BLaER1 treated with 17β-estradiol and CSF1 and Interleukin-3, amounts not matched to agents 10 nM and 100 nM (cell line): ENCODE data around the gene FRMPD2.
"Not testable (repeated sequence)": the region's sequence is repeated elsewhere in the genome, so short reads cannot be mapped to it uniquely, and the experiment has no call there.

Source experiments
- H3K27ac ChIP-seq, 11 experiments: shearing (Covaris generic); formaldehyde crosslinking; 2 replicates each; pipeline ENCODE4 v1.8.1; 2022
- H3K27me3 ChIP-seq, 11 experiments: shearing (Covaris generic); formaldehyde crosslinking; 2 replicates each; pipeline ENCODE4 v1.8.1; 2022
- H3K36me3 ChIP-seq, 11 experiments: shearing (Covaris generic); formaldehyde crosslinking; 2 replicates each; pipeline ENCODE4 v1.8.1; 2022
- H3K4me1 ChIP-seq, 10 experiments: shearing (Covaris generic); formaldehyde crosslinking; 2 replicates each; pipeline ENCODE4 v1.8.1; 2022
- H3K4me2 ChIP-seq, 11 experiments: shearing (Covaris generic); formaldehyde crosslinking; 2 replicates each; pipeline ENCODE4 v1.8.1; 2022
- H3K4me3 ChIP-seq, 10 experiments: shearing (Covaris generic); formaldehyde crosslinking; 2 replicates each; pipeline ENCODE4 v1.8.1; 2022
- H3K9ac ChIP-seq, 11 experiments: shearing (Covaris generic); formaldehyde crosslinking; 2 replicates each; pipeline ENCODE4 v1.8.1; 2022
- H3K9me3 ChIP-seq, 11 experiments: shearing (Covaris generic); formaldehyde crosslinking; replicated peaks in 1 of 11; 2 replicates each; pipeline ENCODE4 v1.8.1; 2022
- H4K20me1 ChIP-seq, 11 experiments: shearing (Covaris generic); formaldehyde crosslinking; 2 replicates each; pipeline ENCODE4 v1.8.1; 2022
- Cebpa-rat ChIP-seq, 11 experiments: shearing (Covaris generic); IDR thresholded peaks; 2 replicates each; pipeline ENCODE4 v1.8.1; 2022

The FRMPD2 gene

DNA sequence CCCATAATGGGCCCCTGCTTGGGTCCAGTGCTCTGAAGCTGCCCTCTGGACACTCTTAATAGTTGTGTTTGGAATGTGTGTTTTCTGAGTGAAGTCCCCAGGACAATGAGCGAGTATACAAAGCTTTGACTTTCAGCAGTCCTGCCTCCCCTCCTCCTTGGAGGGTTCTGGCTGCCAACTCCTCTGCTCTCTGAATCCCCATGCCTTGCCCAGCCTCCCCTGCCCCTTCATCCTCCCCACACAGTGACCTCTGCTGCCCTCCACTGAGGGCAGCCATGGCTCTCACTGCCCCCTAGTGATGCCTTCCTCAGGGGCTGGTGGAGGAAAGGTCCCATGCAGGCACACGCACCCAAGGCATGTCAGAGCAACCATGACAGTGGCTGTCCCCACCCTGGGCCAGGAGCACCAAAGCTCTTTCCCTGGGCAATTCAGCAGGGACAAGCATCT, 40.9 kb downstream of the FRMPD2 start:
- Histone ChIP-seq H3K4me2 (no peak overlapping the region), H3K9ac (no peak overlapping the region), H3K4me3 (no peak overlapping the region), H4K20me1 (peaks cover 0 to 7% (median 0%) of the 10 kb centered on the region in 11 experiments; a peak in 5 of 22 replicates), H3K27ac (no peak overlapping the region), H3K4me1 (peaks cover 0 to 18% (median 16%) of the 10 kb centered on the region in 10 experiments; a peak in 17 of 20 replicates), H3K27me3 (peaks cover 0 to 37% (median 11%) of the 10 kb centered on the region in 11 experiments; a peak in 13 of 22 replicates), H3K9me3 (no peaks in the 10 kb centered on the region), H3K36me3 (no peaks in the 10 kb centered on the region)
- no peak for TF ChIP-seq Cebpa-rat (IDR thresholded peaks at IDR 0.05)

DNA sequence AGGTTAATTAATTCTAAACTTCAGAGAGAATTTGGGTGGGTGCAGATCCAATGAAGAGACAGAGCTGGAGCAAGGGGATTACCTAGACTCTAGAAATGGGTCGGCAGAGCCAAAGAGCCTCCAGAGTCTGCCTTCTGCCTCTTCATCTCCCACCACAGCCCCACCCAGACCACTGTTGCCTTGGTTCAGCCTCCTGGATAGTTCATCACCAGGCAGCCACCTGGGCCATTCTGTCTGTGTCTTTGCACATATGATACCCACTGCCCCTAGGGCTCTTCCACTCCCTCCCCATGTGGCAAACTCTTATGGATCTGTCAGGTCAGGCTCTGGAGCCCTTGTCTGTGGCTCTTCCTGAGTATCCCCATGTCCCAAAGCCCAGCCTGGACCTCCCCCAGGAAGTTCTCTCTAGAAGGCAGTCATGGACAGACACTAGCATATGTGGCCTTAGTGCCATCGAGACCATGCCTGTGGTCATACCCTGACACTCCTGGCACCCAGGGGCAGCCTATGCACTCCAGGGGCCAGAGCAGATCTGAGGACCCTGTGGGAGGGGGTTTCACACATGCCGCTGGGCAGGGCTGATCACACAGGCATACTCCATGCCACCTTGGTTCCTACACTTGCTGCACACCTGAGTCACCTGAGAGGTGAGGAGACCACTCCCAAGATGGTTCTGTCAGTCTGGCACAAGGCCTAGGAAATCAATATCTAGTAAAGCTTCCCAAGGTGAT, 41.6 kb downstream of the FRMPD2 start:
- Histone ChIP-seq H3K4me3 (no peak overlapping the region), H3K4me2 (peak overlapping the region in 8 of 11 experiments; percentile 36 to 72 (median 61); a peak in 11 of 22 replicates), H4K20me1 (peaks cover 0 to 7% (median 0%) of the 10 kb centered on the region in 11 experiments; a peak in 5 of 22 replicates), H3K4me1 (peaks cover 0 to 18% (median 16%) of the 10 kb centered on the region in 10 experiments; a peak in 17 of 20 replicates), H3K9me3 (no peaks in the 10 kb centered on the region), H3K9ac (no peak overlapping the region), H3K27ac (no peak overlapping the region), H3K27me3 (peaks cover 0 to 37% (median 11%) of the 10 kb centered on the region in 11 experiments; a peak in 13 of 22 replicates), H3K36me3 (no peaks in the 10 kb centered on the region)
- TF ChIP-seq Cebpa-rat (IDR thresholded peaks at IDR 0.05) = no peak

DNA sequence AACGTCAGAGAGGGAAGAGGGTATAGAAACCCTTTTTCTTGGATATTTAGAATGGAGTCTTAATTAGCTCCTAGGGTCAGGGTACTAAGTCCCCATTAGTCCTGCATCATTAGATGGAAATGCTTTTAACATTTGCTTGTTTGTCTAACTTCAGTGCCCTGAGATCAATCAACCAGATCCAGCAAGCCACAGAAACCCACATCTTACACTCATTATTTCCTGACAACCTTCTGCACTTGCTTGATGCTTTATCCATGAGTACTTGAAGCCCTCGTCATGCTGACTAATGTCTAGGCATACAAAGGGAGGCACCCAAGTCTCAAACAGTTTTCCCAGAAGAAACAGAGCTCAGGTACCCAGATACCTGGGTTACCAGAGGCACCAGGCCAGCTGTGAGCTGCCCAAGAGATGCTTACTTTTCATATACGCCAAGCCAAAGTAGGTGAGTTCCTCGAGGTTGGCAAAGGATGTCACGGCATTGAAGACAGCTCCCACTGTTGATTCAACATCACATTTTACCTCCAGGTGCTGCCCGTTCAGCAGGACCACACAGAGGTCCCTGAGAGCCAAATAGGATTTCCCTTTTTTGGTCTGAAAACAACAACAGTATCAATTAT, 42.7 kb downstream of the FRMPD2 start:
- H3K27me3 ChIP-seq = peaks cover 0 to 37% (median 11%) of the 10 kb centered on the region in 11 experiments; a peak in 13 of 22 replicates
- H3K9me3 ChIP-seq = no peaks in the 10 kb centered on the region
- no peak overlapping the region for H3K9ac ChIP-seq
- H3K4me3 ChIP-seq = no peak overlapping the region
- peaks cover 0 to 7% (median 0%) of the 10 kb centered on the region in 11 experiments; a peak in 5 of 22 replicates for H4K20me1 ChIP-seq
- peaks cover 0 to 18% (median 16%) of the 10 kb centered on the region in 10 experiments; a peak in 17 of 20 replicates for H3K4me1 ChIP-seq
- no peaks in the 10 kb centered on the region for H3K36me3 ChIP-seq
- peak overlapping the region in 9 of 11 experiments; percentile 35 to 72 (median 61); a peak in 17 of 22 replicates for H3K4me2 ChIP-seq
- H3K27ac ChIP-seq = no peak overlapping the region
- TF ChIP-seq Cebpa-rat (IDR thresholded peaks at IDR 0.05) = no peak

DNA sequence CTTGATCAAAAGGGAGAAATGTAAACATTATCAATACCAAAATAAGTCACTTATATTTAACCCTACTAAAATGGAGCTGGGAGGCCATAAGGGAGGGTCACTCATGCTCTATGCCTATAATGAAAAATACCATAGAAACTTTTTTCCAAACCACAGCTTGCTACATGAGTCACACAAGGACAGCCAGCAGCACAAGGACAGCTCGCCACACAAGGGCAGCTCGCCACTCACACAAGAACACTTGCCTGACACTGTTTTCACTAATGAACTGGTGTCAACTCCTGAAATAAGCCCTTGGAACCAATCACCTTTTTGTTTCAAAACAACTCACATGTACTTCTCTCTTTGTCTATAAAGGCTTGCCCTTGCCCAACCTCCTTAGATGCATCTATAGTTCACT, 43.3 kb downstream of the FRMPD2 start:
- H3K4me2 ChIP-seq = peak overlapping the region in 8 of 11 experiments; percentile 36 to 72 (median 61); a peak in 15 of 22 replicates

DNA sequence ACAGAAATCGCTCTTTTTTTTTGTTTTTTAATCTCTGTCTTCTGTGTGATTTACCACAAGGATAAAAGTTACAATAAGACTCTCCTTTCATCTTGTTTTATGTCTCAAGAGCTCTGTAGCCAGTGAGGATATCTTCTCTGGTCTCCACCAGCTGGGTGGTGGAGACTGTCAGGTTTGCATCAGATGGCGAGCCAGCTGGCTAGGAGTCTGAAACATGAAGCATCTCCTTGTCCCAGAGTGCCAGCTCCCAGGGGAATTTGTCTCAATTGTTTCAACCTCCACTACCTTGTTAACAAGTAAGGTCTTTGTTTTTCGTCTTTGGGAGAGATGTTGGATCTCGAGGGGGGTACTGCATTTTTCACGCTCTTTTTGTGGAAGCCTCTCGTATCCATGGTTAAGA, 47.3 kb downstream of the FRMPD2 start:
- Histone ChIP-seq H3K9ac (no peak overlapping the region), H4K20me1 (peaks cover 0 to 6% (median 0%) of the 10 kb centered on the region in 11 experiments; a peak in 2 of 22 replicates), H3K4me3 (no peak overlapping the region), H3K27ac (no peak overlapping the region), H3K27me3 (peaks cover 0 to 18% (median under 1%) of the 10 kb centered on the region in 11 experiments; a peak in 9 of 22 replicates), H3K36me3 (no peaks in the 10 kb centered on the region), H3K4me2 (no peak overlapping the region), H3K9me3 (no peaks in the 10 kb centered on the region), H3K4me1 (peaks cover 0 to 21% (median 16%) of the 10 kb centered on the region in 10 experiments; a peak in 17 of 20 replicates)
- no peak for TF ChIP-seq Cebpa-rat (IDR thresholded peaks at IDR 0.05)

More for the DNA sequence above, 43.3 kb downstream of the FRMPD2 start:
- peaks cover 0 to 37% (median 11%) of the 10 kb centered on the region in 11 experiments; a peak in 13 of 22 replicates for H3K27me3 ChIP-seq
- no peak for TF ChIP-seq Cebpa-rat (IDR thresholded peaks at IDR 0.05)
- H3K4me3 ChIP-seq = no peak overlapping the region
- no peaks in the 10 kb centered on the region for H3K36me3 ChIP-seq
- H3K27ac ChIP-seq = no peak overlapping the region
- no peaks in the 10 kb centered on the region for H3K9me3 ChIP-seq
- H4K20me1 ChIP-seq = peaks cover 0 to 7% (median 0%) of the 10 kb centered on the region in 11 experiments; a peak in 5 of 22 replicates
- no peak overlapping the region for H3K9ac ChIP-seq
- peaks cover 0 to 18% (median 16%) of the 10 kb centered on the region in 10 experiments; a peak in 17 of 20 replicates for H3K4me1 ChIP-seq

DNA sequence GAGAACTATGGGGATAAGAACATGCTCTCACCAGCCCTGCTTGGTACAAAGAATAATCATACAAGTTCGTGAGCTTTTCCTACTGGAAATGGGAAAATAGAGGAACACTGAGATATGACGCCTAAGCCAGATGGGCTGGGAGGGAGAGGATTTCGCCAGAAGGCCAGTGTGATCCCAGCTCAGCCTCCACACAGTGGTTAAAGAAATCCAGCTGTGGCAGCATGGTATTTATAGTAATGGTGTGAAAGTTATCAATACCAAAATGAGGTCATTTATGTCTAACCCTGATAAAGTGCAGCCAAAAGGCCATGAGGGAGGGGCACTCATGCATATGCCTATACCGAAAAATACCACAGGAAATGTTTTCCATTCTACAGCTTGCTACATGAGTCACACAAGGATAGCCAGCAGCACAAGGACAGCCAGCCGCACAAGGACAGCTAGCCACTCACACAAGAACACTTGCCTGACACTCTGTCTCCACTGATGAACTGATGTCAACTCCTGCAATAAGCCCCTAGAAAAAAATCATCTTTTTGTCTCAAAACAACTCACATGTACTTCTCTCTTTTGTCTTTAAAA, 49.4 kb downstream of the FRMPD2 start:
- Histone ChIP-seq H3K4me2 (peak overlapping the region in 7 of 11 experiments; percentile 3 to 35 (median 22); a peak in 7 of 22 replicates), H4K20me1 (no peaks in the 10 kb centered on the region), H3K27me3 (no peaks in the 10 kb centered on the region), H3K9me3 (no peaks in the 10 kb centered on the region), H3K36me3 (no peaks in the 10 kb centered on the region), H3K4me1 (peaks cover 0 to 8% (median 4%) of the 10 kb centered on the region in 10 experiments; a peak in 7 of 20 replicates), H3K9ac (no peak overlapping the region), H3K4me3 (no peak overlapping the region), H3K27ac (no peak overlapping the region)
- TF ChIP-seq Cebpa-rat (IDR thresholded peaks at IDR 0.05) = no peak

DNA sequence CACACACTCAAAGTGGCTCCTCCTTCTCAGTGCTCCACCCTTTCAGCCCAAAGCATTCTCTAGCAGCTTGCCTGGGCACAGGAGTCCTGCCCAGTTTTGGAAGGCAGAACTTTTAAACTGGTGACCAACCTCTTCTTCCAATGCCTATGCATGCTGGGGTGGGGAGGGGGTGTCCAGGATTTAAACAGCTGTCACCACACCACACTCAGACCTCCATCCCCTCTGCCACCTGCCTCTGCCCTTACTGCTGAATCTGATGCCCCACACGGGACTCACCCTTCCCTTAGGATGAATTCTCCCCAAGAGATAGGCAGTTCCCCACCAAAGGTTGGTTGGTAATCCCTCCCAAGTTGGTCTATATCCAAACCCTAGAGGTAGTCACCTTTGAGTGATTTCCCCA, 50.2 kb downstream of the FRMPD2 start:
- Histone ChIP-seq H4K20me1 (no peaks in the 10 kb centered on the region), H3K4me3 (no peak overlapping the region), H3K9ac (no peak overlapping the region)

DNA sequence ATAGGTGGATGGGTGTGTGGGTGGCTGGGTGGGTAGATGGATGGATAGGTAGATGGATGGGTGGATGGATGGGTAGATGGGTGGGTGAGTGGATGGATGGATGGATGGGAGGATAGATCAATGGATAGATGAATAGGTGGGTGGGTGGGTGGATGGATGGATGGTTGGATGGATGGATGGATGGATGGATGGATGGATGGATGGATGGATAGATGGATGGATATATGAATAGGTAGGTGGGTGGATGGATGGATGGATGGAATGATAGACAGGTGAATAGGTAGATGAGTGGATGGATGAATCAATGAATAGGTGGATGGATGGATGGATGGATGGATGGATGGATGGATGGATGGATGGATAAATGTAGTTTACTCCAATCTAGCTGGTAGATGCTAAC, 52.7 kb downstream of the FRMPD2 start:
- Histone ChIP-seq H3K4me1 (peaks cover 0 to 8% (median 4%) of the 10 kb centered on the region in 10 experiments; a peak in 7 of 20 replicates), H3K27me3 (no peaks in the 10 kb centered on the region), H3K9ac (no peak overlapping the region), H3K9me3 (no peaks in the 10 kb centered on the region; a peak in 1 of 22 replicates), H3K4me2 (no peak overlapping the region), H3K27ac (no peak overlapping the region), H3K36me3 (no peaks in the 10 kb centered on the region), H4K20me1 (no peaks in the 10 kb centered on the region), H3K4me3 (no peak overlapping the region)
- no peak for TF ChIP-seq Cebpa-rat (IDR thresholded peaks at IDR 0.05)

More for the DNA sequence above, 50.2 kb downstream of the FRMPD2 start:
- Histone ChIP-seq H3K4me1 (peaks cover 0 to 8% (median 4%) of the 10 kb centered on the region in 10 experiments; a peak in 7 of 20 replicates), H3K27me3 (no peaks in the 10 kb centered on the region), H3K9me3 (no peaks in the 10 kb centered on the region), H3K36me3 (no peaks in the 10 kb centered on the region), H3K4me2 (no peak overlapping the region), H3K27ac (no peak overlapping the region)
- TF ChIP-seq Cebpa-rat (IDR thresholded peaks at IDR 0.05) = no peak

DNA sequence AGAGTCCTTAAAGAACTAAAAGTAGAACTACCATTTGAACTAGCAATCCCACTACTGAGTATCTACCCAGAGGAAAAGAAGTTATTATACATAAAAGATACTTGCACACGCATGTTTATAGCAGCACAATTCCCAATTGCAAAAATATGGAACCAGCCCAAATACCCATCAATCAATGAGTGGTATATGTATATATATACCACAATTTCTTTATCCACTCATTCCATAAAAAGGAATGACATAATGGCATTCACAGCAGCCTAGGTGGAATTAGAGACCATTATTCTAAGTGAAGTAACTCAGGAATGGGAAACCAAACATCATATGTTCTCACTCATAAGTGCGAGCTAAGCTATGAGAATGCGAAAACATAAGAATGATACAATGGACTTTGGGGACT, 53.5 kb downstream of the FRMPD2 start:
- not testable (repeated sequence) for H3K4me2 ChIP-seq

More for the DNA sequence above, 53.5 kb downstream of the FRMPD2 start:
- H3K4me1 ChIP-seq, H3K27ac ChIP-seq, H3K9me3 ChIP-seq, H3K36me3 ChIP-seq, H3K9ac ChIP-seq, H3K4me3 ChIP-seq, H4K20me1 ChIP-seq, H3K27me3 ChIP-seq: not testable (repeated sequence)
